Measurements from ENCODE around the gene KRTAP4-5.
"Not testable (repeated sequence)": the region's sequence is repeated elsewhere in the genome, so short reads cannot be mapped to it uniquely, and the experiment has no call there.

Gene KRTAP4-5

DNA sequence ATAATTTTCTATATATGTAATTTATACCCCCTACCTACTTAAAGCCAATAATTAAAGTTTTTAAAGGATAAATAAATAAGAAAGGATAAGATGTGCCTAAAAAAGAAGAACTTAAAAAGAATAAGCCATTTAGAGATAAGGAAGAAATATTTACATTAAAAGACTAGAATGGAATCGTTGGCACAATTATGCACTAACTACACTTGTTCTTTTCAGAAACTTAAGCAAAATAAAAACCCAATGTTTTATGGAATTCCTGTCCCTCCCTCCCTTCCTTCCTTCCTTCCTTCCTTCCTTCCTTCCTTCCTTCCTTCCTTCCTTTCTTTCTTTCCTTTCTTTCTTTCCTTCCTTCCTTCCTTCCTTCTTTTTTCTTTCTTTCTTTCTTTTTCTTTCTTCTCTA, 4.8 kb downstream of the KRTAP4-5 start:
- Histone ChIP-seq H3K9ac (ENCODE audit: low read depth, low read length) (no peak overlapping the region), H3K4me3 (ENCODE audit: low read depth, low read length) (no peak overlapping the region), H3K9me3 (ENCODE audit: control insufficient read depth, insufficient read depth, low read length) (no peaks in the 10 kb centered on the region), H3K36me3 (ENCODE audit: control insufficient read depth, insufficient read depth, low read length) (no peaks in the 10 kb centered on the region), H3K4me1 (ENCODE audit: control insufficient read depth, insufficient read depth, low read length) (no peaks in the 10 kb centered on the region), H3K27me3 (ENCODE audit: control insufficient read depth, insufficient read depth, low read length) (no peaks in the 10 kb centered on the region)

DNA sequence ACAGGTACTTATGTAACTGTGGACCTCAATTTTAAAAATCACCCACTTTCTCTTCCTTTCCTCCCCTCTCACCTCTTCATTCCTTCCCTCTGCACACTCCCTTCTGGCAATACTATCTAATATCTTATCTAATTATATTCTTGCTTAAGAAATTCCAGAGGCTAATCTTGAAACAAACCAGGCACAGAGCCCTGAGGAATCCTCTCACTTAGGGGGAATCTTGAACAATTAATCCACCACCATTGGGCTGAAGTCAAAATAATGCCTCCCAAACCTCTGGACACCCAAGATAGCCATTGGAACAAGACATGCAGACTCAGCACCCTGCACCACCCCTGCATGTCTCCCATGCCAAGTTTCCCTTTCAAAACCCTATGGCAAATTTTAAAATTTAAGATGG, 8.3 kb downstream of the KRTAP4-5 start:
- Histone ChIP-seq H3K4me3 (ENCODE audit: low read depth, low read length) (no peak overlapping the region), H3K36me3 (ENCODE audit: control insufficient read depth, insufficient read depth, low read length) (no peaks in the 10 kb centered on the region), H3K27me3 (ENCODE audit: control insufficient read depth, insufficient read depth, low read length) (no peaks in the 10 kb centered on the region), H3K9ac (ENCODE audit: low read depth, low read length) (no peak overlapping the region), H3K9me3 (ENCODE audit: control insufficient read depth, insufficient read depth, low read length) (no peaks in the 10 kb centered on the region), H3K4me1 (ENCODE audit: control insufficient read depth, insufficient read depth, low read length) (no peaks in the 10 kb centered on the region)

DNA sequence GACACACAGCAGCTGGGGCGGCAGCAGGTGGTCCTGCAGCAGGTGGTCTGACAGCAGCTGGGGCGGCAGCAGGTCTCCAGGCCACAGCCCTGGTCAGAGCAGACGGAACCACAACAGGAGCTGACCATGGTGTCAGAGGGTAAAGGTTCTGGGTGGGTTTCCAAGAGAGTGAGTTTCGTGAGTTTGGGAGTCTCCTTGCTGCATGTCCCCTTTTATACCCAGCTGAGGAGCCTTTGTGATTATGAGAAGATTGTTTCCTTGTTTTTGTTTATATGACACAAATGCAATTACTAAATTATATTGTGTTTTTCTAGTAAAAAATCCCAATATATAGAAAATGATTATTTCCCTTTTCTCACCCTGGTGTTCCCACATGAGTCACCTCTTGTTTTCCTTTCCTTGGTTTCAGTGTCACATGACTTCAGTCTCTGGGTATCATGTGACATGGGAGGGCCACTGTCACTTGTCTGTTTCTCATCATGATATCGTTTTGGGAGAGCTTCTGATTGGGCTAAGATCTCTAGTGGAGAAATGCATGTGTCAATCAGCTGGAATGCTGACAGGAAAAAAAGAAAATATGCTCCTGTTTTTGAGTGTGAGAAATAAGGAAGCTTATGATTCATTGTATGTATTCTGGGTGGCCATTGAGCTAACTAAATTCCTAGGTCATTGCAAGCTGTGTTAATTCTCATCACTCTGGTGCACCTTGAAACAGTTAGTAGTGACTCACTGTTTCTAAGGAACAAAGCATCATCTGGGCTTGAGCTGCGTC, 9.1 kb downstream of the KRTAP4-5 start, which contains the start of gene KRTAP4-6:
Gene KRTAP4-6 (minus strand): TSS at position 185 of the 772 bp plus-strand sequence. CDS start 57 bp downstream, at position 128.
- H3K36me3 ChIP-seq (ENCODE audit: control insufficient read depth, insufficient read depth, low read length), result no peaks in the 10 kb centered on the region
- no peaks in the 10 kb centered on the region for H3K4me1 ChIP-seq (ENCODE audit: control insufficient read depth, insufficient read depth, low read length)
- H3K9ac ChIP-seq (ENCODE audit: low read depth, low read length), result no peak within 1 kb of the TSS
- H3K27me3 ChIP-seq (ENCODE audit: control insufficient read depth, insufficient read depth, low read length), result no peaks in the 10 kb centered on the region
- H3K4me3 ChIP-seq (ENCODE audit: low read depth, low read length), result no peak within 1 kb of the TSS
- no peaks in the 10 kb centered on the region for H3K9me3 ChIP-seq (ENCODE audit: control insufficient read depth, insufficient read depth, low read length)

DNA sequence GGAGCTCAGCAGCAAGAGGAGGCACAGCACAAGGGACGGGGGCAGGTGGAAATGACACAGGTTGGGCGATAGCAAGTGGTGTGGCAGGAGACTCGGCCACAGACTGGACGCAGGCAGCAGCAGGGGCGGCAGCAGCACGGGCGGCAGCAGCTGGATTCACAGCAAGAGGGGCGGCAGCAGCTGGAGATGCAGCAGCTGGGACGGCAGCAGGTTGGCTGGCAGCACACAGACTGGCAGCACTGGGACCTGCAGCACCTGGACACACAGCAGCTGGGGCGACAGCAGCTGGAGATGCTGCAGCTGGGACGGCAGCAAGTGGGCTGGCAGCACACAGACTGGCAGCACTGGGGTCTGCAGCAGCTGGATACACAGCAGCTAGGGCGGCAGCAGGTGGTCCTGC, 9.8 kb downstream of the KRTAP4-5 start:
- H3K9me3 ChIP-seq (ENCODE audit: control insufficient read depth, insufficient read depth, low read length), result not testable (repeated sequence)

DNA sequence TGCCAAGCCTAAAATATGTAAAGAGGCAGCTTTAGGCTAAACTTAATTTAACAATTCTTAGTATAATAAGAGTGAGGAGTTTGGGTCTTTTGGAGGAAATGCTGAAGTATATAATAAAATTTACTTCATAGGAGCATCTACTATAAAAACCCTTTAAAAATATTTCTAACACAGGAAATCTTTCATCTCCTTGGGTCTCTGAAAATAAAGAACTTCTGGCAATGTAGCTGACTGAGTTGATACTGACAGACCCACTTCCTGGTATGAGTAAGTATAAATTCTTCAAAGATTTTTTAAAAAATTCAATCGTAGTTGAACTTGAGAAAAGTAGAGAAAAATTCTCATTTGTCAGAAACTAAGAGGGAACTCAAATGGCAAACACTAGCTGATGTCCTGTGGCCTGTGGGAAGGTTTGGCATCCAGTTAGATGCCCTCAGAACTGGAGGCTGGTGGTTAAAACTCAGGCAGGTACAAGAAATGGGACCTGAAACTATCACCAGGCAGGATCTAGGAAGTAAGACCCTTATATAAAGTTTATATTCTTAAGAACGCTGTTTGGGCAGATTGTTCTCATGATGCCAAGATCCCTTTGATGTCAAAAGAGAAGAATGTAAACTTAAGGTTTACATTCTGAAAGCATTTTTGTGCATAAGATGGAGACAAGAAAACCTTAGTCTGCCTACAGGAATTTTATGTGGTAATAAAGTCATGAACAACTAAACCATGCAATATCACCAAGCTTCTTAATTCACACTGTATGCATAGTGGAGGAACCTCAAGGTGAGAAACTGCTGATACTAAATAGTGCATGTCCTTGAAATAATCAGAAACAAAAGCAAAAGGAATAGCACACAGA, 15.5 kb downstream of the KRTAP4-5 start:
- Histone ChIP-seq H3K36me3 (ENCODE audit: control insufficient read depth, insufficient read depth, low read length) (no peaks in the 10 kb centered on the region), H3K4me3 (ENCODE audit: low read depth, low read length) (no peak overlapping the region), H3K9me3 (ENCODE audit: control insufficient read depth, insufficient read depth, low read length) (no peaks in the 10 kb centered on the region), H3K9ac (ENCODE audit: low read depth, low read length) (no peak overlapping the region), H3K4me1 (ENCODE audit: control insufficient read depth, insufficient read depth, low read length) (no peaks in the 10 kb centered on the region), H3K27me3 (ENCODE audit: control insufficient read depth, insufficient read depth, low read length) (no peaks in the 10 kb centered on the region)

More for the DNA sequence above, 9.8 kb downstream of the KRTAP4-5 start:
- not testable (repeated sequence) for H3K27me3 ChIP-seq (ENCODE audit: control insufficient read depth, insufficient read depth, low read length); H3K9ac ChIP-seq (ENCODE audit: low read depth, low read length); H3K4me3 ChIP-seq (ENCODE audit: low read depth, low read length); H3K36me3 ChIP-seq (ENCODE audit: control insufficient read depth, insufficient read depth, low read length); H3K4me1 ChIP-seq (ENCODE audit: control insufficient read depth, insufficient read depth, low read length)

DNA sequence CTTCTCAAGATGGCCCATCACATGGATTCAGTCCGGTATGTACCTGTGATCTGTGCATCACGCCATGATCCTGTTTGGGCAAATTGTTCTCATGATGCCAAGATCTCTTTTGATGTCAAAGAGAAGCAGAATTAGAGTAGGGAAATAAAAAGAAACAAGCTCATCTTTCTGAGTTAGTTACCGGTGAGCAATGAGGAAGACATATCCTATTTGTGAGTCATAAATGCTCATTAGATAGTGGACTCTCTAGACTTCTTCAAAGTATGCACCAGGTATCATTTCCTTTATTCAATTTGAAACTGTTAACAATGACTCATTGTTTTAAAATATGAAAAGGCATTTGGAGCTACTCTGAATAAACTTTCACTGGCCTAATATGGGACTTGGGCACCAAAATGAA, 17.6 kb downstream of the KRTAP4-5 start:
- Histone ChIP-seq H3K9me3 (ENCODE audit: control insufficient read depth, insufficient read depth, low read length) (no peaks in the 10 kb centered on the region), H3K27me3 (ENCODE audit: control insufficient read depth, insufficient read depth, low read length) (no peaks in the 10 kb centered on the region), H3K9ac (ENCODE audit: low read depth, low read length) (no peak overlapping the region), H3K36me3 (ENCODE audit: control insufficient read depth, insufficient read depth, low read length) (no peaks in the 10 kb centered on the region), H3K4me3 (ENCODE audit: low read depth, low read length) (no peak overlapping the region), H3K4me1 (ENCODE audit: control insufficient read depth, insufficient read depth, low read length) (no peaks in the 10 kb centered on the region)

DNA sequence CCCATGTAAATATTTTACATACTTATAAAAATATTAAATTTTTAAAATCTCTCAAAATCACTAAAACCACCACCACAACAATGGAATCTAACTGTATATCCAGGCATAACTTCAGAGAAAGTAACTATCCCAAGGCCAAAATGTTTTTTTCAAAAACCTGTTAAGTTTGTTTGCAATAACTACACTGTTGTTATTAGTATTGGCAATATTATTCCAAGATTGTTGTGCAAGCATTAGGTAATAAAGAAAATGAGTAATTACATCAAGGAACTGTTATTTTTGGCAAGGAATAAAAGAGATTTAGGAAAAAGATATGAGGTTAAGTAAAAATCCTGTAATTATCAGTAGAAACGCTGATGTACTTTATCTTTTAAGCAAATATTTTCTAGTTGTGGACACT, 22.3 kb downstream of the KRTAP4-5 start:
- Histone ChIP-seq H3K36me3 (ENCODE audit: control insufficient read depth, insufficient read depth, low read length) (no peaks in the 10 kb centered on the region), H3K9me3 (ENCODE audit: control insufficient read depth, insufficient read depth, low read length) (no peaks in the 10 kb centered on the region), H3K4me1 (ENCODE audit: control insufficient read depth, insufficient read depth, low read length) (no peaks in the 10 kb centered on the region), H3K27me3 (ENCODE audit: control insufficient read depth, insufficient read depth, low read length) (no peaks in the 10 kb centered on the region), H3K9ac (ENCODE audit: low read depth, low read length) (no peak overlapping the region), H3K4me3 (ENCODE audit: low read depth, low read length) (no peak overlapping the region)

DNA sequence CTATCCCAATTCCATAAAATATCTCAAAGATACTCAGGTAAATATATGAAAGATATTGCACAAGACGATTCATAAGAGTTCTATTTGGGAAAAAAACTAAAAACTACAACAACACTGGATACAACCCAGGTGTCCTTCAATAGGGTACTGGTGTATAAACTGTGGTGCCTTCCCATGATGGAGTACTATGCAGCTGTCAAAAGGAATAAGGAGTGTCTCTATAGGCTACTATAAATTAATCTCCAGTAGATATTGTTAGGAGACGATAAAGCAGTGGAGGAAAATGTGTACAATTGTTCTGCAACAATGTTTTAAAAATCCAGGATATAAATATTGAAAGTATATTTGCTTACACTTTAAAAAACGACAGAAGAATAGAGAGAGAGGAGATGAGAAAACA, 23.2 kb downstream of the KRTAP4-5 start:
- H3K27me3 ChIP-seq (ENCODE audit: control insufficient read depth, insufficient read depth, low read length), result no peaks in the 10 kb centered on the region
- H3K9ac ChIP-seq (ENCODE audit: low read depth, low read length), result no peak overlapping the region
- H3K4me3 ChIP-seq (ENCODE audit: low read depth, low read length), result no peak overlapping the region
- H3K9me3 ChIP-seq (ENCODE audit: control insufficient read depth, insufficient read depth, low read length), result no peaks in the 10 kb centered on the region
- H3K4me1 ChIP-seq (ENCODE audit: control insufficient read depth, insufficient read depth, low read length), result no peaks in the 10 kb centered on the region
- H3K36me3 ChIP-seq (ENCODE audit: control insufficient read depth, insufficient read depth, low read length), result no peaks in the 10 kb centered on the region

DNA sequence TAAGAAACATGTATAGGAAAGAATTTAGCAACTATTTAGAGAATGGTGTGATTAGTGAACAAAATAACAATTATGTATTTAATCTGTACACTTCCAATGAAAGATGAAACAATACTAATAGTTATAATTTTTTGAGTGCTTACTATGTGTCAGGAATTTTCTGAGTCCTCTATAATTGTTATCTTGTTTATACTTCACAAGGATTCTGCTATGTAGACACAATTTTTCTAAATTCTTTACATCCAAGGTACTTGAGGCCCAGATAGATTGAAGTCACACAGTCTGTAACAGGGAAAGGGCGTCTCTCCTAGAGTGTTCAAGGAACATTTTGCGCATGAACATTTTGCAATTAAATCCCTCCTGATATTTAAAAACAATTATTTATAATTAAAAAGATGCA, 24.6 kb downstream of the KRTAP4-5 start:
- Histone ChIP-seq H3K36me3 (ENCODE audit: control insufficient read depth, insufficient read depth, low read length) (no peaks in the 10 kb centered on the region), H3K9ac (ENCODE audit: low read depth, low read length) (no peak overlapping the region)

DNA sequence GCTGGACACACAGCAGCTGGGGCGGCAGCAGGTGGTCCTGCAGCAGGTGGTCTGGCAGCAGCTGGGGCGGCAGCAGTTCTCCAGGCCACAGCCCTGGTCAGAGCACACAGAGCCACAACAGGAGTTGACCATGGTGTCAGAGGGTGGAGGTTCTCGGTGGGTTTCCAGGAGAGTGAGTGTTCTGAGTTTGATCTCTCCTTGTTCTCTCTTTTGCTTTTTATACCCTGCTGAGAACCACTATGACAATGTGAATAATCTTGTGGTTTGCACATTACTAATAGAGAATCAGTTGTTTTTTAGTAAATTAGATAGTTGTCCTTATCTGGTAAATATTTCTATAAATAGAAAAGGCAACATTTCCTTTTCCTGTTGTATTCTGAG, 25.6 kb downstream of the KRTAP4-5 start, which contains the start of gene KRTAP4-12:
Gene KRTAP4-12 (minus strand): TSS at position 192 of the 381 bp plus-strand sequence. CDS start 60 bp downstream, at position 132.
- not testable (repeated sequence) for H3K9ac ChIP-seq (ENCODE audit: low read depth, low read length); H3K9me3 ChIP-seq (ENCODE audit: control insufficient read depth, insufficient read depth, low read length); H3K4me3 ChIP-seq (ENCODE audit: low read depth, low read length); H3K4me1 ChIP-seq (ENCODE audit: control insufficient read depth, insufficient read depth, low read length); H3K36me3 ChIP-seq (ENCODE audit: control insufficient read depth, insufficient read depth, low read length); H3K27me3 ChIP-seq (ENCODE audit: control insufficient read depth, insufficient read depth, low read length)

More for the DNA sequence above, 24.6 kb downstream of the KRTAP4-5 start:
- Histone ChIP-seq H3K27me3 (ENCODE audit: control insufficient read depth, insufficient read depth, low read length) (no peaks in the 10 kb centered on the region), H3K9me3 (ENCODE audit: control insufficient read depth, insufficient read depth, low read length) (no peaks in the 10 kb centered on the region), H3K4me1 (ENCODE audit: control insufficient read depth, insufficient read depth, low read length) (no peaks in the 10 kb centered on the region), H3K4me3 (ENCODE audit: low read depth, low read length) (no peak overlapping the region)

DNA sequence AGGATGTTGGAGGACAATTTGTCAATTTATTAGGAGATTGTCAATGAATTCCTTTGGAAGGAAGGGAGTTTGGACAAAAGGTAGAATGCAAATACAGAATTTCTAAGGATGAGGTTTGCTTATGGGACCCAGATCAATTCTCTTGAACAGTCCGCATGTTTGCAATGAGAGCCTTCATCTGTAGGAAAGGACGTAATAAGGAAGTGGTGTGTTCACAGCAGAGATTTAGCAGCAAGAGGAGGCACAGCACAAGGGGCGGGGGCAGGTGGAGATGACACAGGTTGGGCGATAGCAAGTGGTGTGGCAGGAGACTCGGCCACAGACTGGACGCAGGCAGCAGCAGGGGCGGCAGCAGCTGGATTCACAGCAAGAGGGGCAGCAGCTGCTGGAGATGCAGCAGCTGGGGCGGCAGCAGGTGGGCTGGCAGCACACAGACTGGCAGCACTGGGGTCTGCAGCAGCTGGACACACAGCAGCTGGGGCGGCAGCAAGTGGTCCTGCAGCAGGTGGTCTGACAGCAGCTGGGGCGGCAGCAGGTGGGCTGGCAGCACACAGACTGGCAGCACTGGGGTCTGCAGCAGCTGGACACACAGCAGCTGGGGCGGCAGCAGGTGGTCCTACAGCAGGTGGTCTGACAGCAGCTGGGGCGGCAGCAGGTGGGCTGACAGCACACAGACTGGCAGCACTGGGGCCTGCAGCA, 26.2 kb downstream of the KRTAP4-5 start:
- H3K36me3 ChIP-seq (ENCODE audit: control insufficient read depth, insufficient read depth, low read length); H3K9me3 ChIP-seq (ENCODE audit: control insufficient read depth, insufficient read depth, low read length); H3K27me3 ChIP-seq (ENCODE audit: control insufficient read depth, insufficient read depth, low read length); H3K4me1 ChIP-seq (ENCODE audit: control insufficient read depth, insufficient read depth, low read length); H3K4me3 ChIP-seq (ENCODE audit: low read depth, low read length); H3K9ac ChIP-seq (ENCODE audit: low read depth, low read length): not testable (repeated sequence)
